GM19463 (cell line): ENCODE data around the gene ZNF610.

ENCODE experiments used
- ATAC-seq: cut with Tn5 transposase; IDR thresholded peaks from one replicate; pipeline ENCODE4 v1.9.1; 2021; ENCODE audit warnings: mild to moderate bottlenecking, moderate library complexity; ENCODE audit not compliant: unreplicated experiment

ZNF610 gene

GRCh38 chr19:52397310-52398080 lies 61.5 kb downstream of the ZNF610 start, which contains the start of gene ZNF528:
TSS of gene ZNF528 (plus strand) at chr19:52397849. CDS start at chr19:52402014, 4,165 bp downstream.
- no peak for ATAC-seq

- ATAC-seq: no peak
These were observed 62.0 kb downstream of the ZNF610 start for GRCh38 chr19:52398081-52398441.

GRCh38 chr19:52410276-52410675 lies 74.2 kb downstream of the ZNF610 start:
- ATAC-seq: no peak

DNA sequence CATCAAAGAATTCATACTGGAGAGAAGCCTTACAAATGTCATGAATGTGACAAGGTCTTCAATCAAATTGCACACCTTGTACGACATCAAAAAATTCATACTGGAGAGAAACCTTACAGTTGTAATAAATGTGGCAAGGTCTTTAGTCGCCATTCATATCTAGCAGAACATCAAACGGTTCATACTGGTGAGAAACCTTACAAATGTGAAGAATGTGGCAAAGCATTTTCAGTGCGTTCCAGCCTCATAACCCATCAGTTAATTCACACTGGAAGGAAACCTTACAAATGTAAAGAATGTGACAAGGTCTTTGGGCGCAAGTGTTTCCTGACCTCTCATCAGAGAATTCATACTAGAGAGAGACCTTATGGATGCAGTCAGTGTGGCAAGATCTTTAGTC lies 79.7 kb downstream of the ZNF610 start:
- no peak for ATAC-seq
